ENCODE data around the gene RPL41.

GRCh38 chr12:56117778-56118687, 1.6 kb downstream of the RPL41 start, which contains the start of gene ZC3H10:
- TF ChIP-seq CTCF (IDR thresholded peaks at IDR 0.05) (peak; percentile 86), ZFX (IDR thresholded peaks at IDR 0.05; ENCODE audit: borderline replicate concordance) (no peak)

Data from 22Rv1 (cell line).